Measurements from ENCODE around the gene AMOTL1. TPM values are rescaled to one million over a fixed set of nuclear protein-coding genes. Genes with fewer than 3 reads are reported as not detected.
"Not testable (repeated sequence)": the region's sequence is repeated elsewhere in the genome, so short reads cannot be mapped to it uniquely, and the experiment has no call there.

The AMOTL1 gene
- total RNA-seq, 3 donors from 2014 or later = 6.5 to 94.7 (median 11.3) TPM

- no peak for ATAC-seq
- Histone ChIP-seq H3K4me3 (no peak overlapping the region), H3K9me3 (no peaks in the 10 kb centered on the region), H3K4me1 (ENCODE audit: low read depth) (no peaks in the 10 kb centered on the region), H3K36me3 (ENCODE audit: low read depth) (no peaks in the 10 kb centered on the region)
- TF ChIP-seq CTCF (IDR thresholded peaks at IDR 0.05) = no peak
- DNase-seq = no peak
- intact Hi-C loops (cut with DNase I, micrococcal nuclease) = no loop called here
These were observed 75.9 kb downstream of the AMOTL1 start for GRCh38 chr11:94844031-94844430.

DNA sequence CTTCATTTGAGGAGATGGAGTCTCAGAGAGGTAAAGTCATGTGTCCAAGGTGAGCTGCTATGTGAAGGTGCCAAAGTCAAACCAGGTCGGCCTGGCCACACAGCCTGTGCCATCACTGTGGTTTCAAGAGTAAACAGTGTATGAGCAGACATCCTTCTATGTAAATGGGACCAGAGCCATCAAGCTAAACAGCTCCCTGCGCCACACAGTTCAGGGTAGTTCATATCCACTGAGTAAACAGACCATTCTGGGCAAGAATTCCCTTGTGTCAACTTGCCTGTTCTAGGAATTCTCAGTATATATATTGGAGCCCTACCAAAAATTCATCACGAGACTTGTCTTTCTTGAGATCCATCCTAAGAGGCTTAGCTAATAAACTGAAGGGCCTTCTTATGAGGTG lies 77.5 kb downstream of the AMOTL1 start:
- TF ChIP-seq CTCF (IDR thresholded peaks at IDR 0.05) = no peak
- Histone ChIP-seq H3K9me3 (no peaks in the 10 kb centered on the region), H3K4me3 (no peak overlapping the region), H3K4me1 (ENCODE audit: low read depth) (no peaks in the 10 kb centered on the region), H3K36me3 (ENCODE audit: low read depth) (no peaks in the 10 kb centered on the region)
- ATAC-seq (peak; percentile 54), DNase-seq (no peak)
- intact Hi-C loops (cut with DNase I, micrococcal nuclease) = no loop called here

- DNase-seq (no peak), ATAC-seq (no peak)
- Histone ChIP-seq H3K4me3 (no peak overlapping the region), H3K9me3 (no peaks in the 10 kb centered on the region), H3K36me3 (ENCODE audit: low read depth) (no peaks in the 10 kb centered on the region), H3K4me1 (ENCODE audit: low read depth) (no peaks in the 10 kb centered on the region)
- intact Hi-C loops (cut with DNase I, micrococcal nuclease) = no loop called here
- no peak for TF ChIP-seq CTCF (IDR thresholded peaks at IDR 0.05)
These were observed 81.7 kb downstream of the AMOTL1 start for GRCh38 chr11:94849839-94850238.

DNA sequence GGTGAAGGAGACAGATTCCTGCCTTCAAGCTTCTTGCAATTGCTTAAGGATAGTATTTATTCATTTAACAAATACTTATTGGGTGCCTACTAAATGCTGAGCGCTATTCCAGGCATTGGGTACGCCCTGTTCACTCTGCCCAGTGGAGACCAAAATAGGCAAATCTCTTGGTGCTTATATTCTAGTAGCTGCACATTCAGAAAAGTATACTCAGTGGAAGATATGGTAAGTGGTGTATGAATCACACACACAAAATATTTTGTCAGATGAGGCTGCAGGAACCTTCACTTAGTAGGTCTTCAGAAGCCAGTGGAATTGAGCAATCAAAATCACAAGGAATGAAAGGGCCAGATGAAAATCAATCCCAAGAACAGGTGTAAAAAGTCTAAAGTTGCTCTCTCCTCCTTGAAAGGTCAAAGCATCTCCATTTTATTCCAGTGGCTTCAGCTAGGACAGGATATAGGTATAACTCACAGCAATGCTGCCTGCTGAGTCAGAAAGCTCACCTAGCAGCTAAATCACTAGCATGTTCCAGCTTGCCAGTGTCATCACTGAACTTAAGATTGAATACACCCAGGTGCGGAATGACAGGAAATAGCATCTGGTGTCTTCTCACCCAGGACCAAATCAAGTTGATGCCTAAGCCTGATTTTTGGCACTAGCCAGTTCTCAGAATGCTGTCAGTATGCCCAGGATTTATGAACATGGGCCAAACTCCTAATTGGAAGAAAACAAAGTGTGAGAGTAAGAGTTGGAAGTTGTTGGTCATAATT lies 83.9 kb downstream of the AMOTL1 start:
- intact Hi-C loops (cut with DNase I, micrococcal nuclease) = no loop called here
- TF ChIP-seq CTCF (IDR thresholded peaks at IDR 0.05) = no peak
- no peaks in the 10 kb centered on the region for H3K36me3 ChIP-seq (ENCODE audit: low read depth)
- ATAC-seq (no peak), DNase-seq (no peak)
- no peaks in the 10 kb centered on the region for H3K4me1 ChIP-seq (ENCODE audit: low read depth)
- H3K4me3 ChIP-seq = no peak overlapping the region
- H3K9me3 ChIP-seq = no peaks in the 10 kb centered on the region

GRCh38 chr11:94853288-94853687 lies 85.1 kb downstream of the AMOTL1 start:
- ATAC-seq; H3K36me3 ChIP-seq (ENCODE audit: low read depth); H3K4me3 ChIP-seq: not testable (repeated sequence)

DNA sequence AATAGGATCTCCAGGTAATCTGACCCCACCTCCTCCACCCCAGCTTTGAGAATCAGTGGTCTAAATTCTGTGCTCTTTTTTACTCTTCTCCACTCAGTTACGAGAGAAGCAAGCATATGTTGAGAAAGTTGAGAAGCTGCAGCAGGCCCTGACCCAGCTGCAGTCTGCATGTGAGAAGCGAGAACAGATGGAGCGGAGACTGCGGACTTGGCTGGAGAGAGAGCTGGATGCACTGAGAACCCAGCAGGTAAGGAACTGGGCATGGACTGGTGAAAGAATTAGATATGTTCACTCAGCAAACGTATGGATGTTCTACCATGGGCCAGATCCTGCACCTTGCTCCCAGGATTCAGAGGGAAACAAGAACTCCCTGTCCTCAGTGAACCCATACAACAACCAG lies 85.7 kb downstream of the AMOTL1 start:
- TF ChIP-seq CTCF (IDR thresholded peaks at IDR 0.05) = no peak
- intact Hi-C loops (cut with DNase I, micrococcal nuclease) = no loop called here
- H3K4me1 ChIP-seq (ENCODE audit: low read depth) = no peaks in the 10 kb centered on the region
- H3K36me3 ChIP-seq (ENCODE audit: low read depth) = no peaks in the 10 kb centered on the region
- H3K9me3 ChIP-seq = no peaks in the 10 kb centered on the region
- ATAC-seq (no peak), DNase-seq (no peak)
- H3K4me3 ChIP-seq = no peak overlapping the region

More at GRCh38 chr11:94853288-94853687, 85.1 kb downstream of the AMOTL1 start:
- DNase-seq; H3K9me3 ChIP-seq; H3K4me1 ChIP-seq (ENCODE audit: low read depth); intact Hi-C loops (cut with DNase I, micrococcal nuclease): not testable (repeated sequence)
